A673 (cell line): Measurements from ENCODE around the gene RABL6. TPM values are rescaled to one million over a fixed set of nuclear protein-coding genes. Genes with fewer than 3 reads are reported as not detected.
A peak's percentile ranks its signal among the peaks of the same experiment; 100 is the strongest.

ENCODE experiments used
- BruUV-seq: library from RNA; stranded (reverse); fragments of 400-500 nt; replicated peaks from 2 replicates; lab custom pipeline; 2021; lab: Mats Ljungman, UMichigan
- CTCF ChIA-PET: fragments of 300-600 bp; sonication (Branson Sonifier 250); formaldehyde crosslinking; loops from one replicate; lab custom pipeline; 2022; ENCODE audit warnings: antibody characterized with exemption; lab: Charles Lee
- POLR2A ChIA-PET: fragments of 300-600 bp; sonication (Branson Sonifier 250); formaldehyde crosslinking; loops from one replicate; lab custom pipeline; 2022; ENCODE audit warnings: antibody characterized with exemption; ENCODE audit not compliant: low non-redundant PET; lab: Charles Lee
- DNase-seq: peaks from one replicate; pipeline ENCODE4 v3.0.0-alpha.2; 2015; ENCODE audit warnings: low spot score
- H3K27ac ChIP-seq: fragments of 200-600 bp; sonication (generic); 2 replicates; pipeline ENCODE4 v1.5.1; 2016; ENCODE audit warnings: mixed run types, low read depth, mild to moderate bottlenecking, mixed read lengths, antibody characterized with exemption, low read length; ENCODE audit not compliant: poor library complexity, severe bottlenecking
- H3K27me3 ChIP-seq: fragments of 200-600 bp; sonication (generic); replicated peaks from 2 replicates; pipeline ENCODE4 v1.6.1; 2017; ENCODE audit warnings: mixed run types, low read depth, mild to moderate bottlenecking, mixed read lengths, antibody characterized with exemption, low read length; ENCODE audit not compliant: insufficient read depth, poor library complexity
- H3K36me3 ChIP-seq: fragments of 200-600 bp; sonication (generic); 2 replicates; pipeline ENCODE4 v1.6.1; 2016; ENCODE audit warnings: mixed run types, mild to moderate bottlenecking, mixed read lengths, antibody characterized with exemption, low read length; ENCODE audit not compliant: insufficient read depth, poor library complexity, severe bottlenecking
- H3K4me1 ChIP-seq: fragments of 200-600 bp; sonication (generic); 2 replicates; pipeline ENCODE4 v1.6.1; 2017; ENCODE audit warnings: mixed run types, mild to moderate bottlenecking, mixed read lengths, antibody characterized with exemption, low read length; ENCODE audit not compliant: insufficient read depth, poor library complexity, severe bottlenecking
- H3K4me3 ChIP-seq: fragments of 200-600 bp; sonication (generic); 2 replicates; pipeline ENCODE4 v1.5.1; 2016; ENCODE audit warnings: low read depth, mixed run types, mild to moderate bottlenecking, mixed read lengths, low read length; ENCODE audit not compliant: poor library complexity, severe bottlenecking
- H3K9me3 ChIP-seq: fragments of 200-600 bp; sonication (generic); 2 replicates; pipeline ENCODE4 v1.6.1; 2016; ENCODE audit warnings: mixed run types, low read depth, mild to moderate bottlenecking, mixed read lengths, antibody characterized with exemption, low read length; ENCODE audit not compliant: poor library complexity, severe bottlenecking
- EZH2 ChIP-seq: fragments of 200-600 bp; sonication (generic); IDR thresholded peaks from 2 replicates; pipeline ENCODE4 v1.6.1; 2017; ENCODE audit warnings: borderline replicate concordance, low read depth, mild to moderate bottlenecking, mixed read lengths, antibody characterized with exemption, low read length; ENCODE audit not compliant: poor library complexity, severe bottlenecking
- intact Hi-C: fragments of 100-400 bp; cut with micrococcal nuclease; formaldehyde crosslinking; loops from one replicate; pipeline ENCODE4 v1.10.0; 2022; ENCODE audit not compliant: unreplicated experiment
- total RNA-seq: library from RNA; stranded (reverse); gene quantifications from 2 replicates; pipeline ENCODE4 v1.2.3, GENCODE V29; 2021
- TF ChIP-seq, protein P1 (sequence below): fragments of 300-800, 200-600 bp; sonication (generic); conservative IDR thresholded peaks from 2 replicates; pipeline ENCODE4 v1.5.1; 2017; ENCODE audit warnings: low read depth, mild to moderate bottlenecking, antibody characterized with exemption, low read length, moderate library complexity, mixed read lengths

RABL6 gene
- total RNA-seq, 1 experiment from 2014 or later: 210 TPM

DNA sequence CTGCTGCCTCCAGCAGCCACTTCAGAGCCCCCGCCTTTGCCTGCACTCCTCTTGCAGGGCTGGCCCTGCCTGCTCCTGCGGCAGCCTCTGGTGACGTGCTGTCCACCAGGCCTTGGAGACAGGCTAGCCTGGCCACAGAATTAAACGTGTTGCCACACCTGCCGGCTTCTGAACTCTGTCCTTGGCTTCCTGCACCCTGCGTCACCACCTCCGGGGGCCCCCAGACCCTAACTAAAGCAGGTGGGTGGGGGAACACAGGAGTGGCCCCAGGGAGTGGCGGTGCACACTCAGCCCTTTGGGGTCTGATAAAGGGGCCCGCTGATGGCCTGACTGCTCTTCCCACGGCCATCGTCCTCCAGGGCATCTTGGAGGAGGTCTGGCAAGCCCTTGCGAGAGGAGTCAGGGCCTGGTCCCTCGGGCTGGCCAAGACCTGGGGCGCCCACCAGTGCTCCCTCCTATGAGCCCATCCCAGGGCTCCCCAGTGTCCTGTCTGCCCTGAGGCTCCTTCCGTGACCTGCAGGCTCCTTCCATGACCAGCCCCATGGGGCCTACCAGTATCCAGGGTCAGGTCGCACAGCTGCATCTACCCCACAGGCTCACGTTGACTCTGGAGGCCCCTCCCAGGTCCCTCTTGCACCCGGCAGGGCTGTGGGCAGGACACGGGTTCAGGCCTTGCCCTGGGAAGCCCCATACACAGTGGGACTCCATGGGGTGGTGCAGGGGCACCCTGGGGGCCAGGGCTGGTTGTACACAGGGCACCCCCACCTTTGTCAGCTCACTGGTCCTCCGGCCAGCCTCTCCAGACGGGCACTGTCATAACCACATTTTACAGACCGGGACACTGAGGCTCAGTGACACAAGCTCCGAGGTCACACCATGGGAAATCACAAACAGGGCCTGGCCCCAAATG is 43.4 kb downstream of the RABL6 start:
- no peaks in the 10 kb centered on the region for H3K9me3 ChIP-seq
- no peak for TF ChIP-seq EZH2
- TF ChIP-seq, protein P1, sequence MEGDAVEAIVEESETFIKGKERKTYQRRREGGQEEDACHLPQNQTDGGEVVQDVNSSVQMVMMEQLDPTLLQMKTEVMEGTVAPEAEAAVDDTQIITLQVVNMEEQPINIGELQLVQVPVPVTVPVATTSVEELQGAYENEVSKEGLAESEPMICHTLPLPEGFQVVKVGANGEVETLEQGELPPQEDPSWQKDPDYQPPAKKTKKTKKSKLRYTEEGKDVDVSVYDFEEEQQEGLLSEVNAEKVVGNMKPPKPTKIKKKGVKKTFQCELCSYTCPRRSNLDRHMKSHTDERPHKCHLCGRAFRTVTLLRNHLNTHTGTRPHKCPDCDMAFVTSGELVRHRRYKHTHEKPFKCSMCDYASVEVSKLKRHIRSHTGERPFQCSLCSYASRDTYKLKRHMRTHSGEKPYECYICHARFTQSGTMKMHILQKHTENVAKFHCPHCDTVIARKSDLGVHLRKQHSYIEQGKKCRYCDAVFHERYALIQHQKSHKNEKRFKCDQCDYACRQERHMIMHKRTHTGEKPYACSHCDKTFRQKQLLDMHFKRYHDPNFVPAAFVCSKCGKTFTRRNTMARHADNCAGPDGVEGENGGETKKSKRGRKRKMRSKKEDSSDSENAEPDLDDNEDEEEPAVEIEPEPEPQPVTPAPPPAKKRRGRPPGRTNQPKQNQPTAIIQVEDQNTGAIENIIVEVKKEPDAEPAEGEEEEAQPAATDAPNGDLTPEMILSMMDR: no peak
- intact Hi-C loops: no loop called here
- H3K4me1 ChIP-seq: peaks cover 9% of the 10 kb centered on the region
- POLR2A ChIA-PET: no interaction called here
- H3K27me3 ChIP-seq: no peaks in the 10 kb centered on the region
- H3K4me3 ChIP-seq: peak overlapping the region; percentile 78
- DNase-seq: no peak
- no peaks in the 10 kb centered on the region for H3K36me3 ChIP-seq
- no peak overlapping the region for H3K27ac ChIP-seq
- no TSS peak for BruUV-seq
- CTCF ChIA-PET: no interaction called here

DNA sequence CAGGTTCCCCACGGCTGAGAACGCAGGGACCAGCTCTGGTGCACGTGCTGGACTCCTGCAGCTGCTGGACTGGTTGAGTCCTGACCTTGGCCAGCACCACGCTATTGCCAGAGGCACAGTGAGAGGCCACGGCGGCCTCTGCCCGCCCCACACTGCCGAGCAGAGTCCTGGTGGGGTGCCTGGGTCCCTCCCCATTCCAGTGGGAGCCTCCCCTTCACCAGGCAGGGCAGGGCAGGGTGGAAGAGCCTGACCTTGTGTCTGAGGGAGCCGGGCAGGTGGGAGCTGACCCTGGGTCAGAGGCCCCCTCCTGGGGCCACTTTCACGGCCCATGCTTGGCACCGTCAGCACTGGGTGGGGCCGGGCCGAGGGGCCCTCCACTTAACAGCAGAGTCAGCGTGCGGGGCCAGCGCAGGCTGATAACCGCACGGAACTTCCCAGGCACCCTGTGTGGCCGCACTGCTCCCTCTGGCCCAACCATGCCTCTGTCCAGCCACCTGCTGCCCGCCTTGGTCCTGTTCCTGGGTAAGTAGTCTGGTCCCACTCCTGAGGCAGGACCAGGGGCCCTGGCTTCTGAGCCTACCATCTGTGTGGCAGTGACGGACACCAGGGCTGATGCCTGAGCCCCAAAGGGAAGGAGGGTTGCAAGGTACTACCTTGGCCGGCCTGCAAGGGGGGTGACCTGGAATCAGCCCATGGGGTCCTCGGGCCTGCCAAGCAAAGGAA is 44.4 kb downstream of the RABL6 start, which contains the start of gene MAMDC4:
MAMDC4 (plus strand) TSS at position 406 of the 723 bp plus-strand sequence; CDS start at position 477, 71 bp downstream.
- no TSS peak for BruUV-seq
- intact Hi-C loops: no loop called here
- H3K36me3 ChIP-seq: no peaks in the 10 kb centered on the region

More for the DNA sequence above, 44.4 kb downstream of the RABL6 start, which contains the start of gene MAMDC4:
- ChIA-PET POLR2A (no interaction called here), CTCF (no interaction called here)
- TF ChIP-seq, protein P1: no peak
- no peak for TF ChIP-seq EZH2
- Histone ChIP-seq H3K4me1 (peaks cover 9% of the 10 kb centered on the region), H3K27me3 (no peaks in the 10 kb centered on the region), H3K27ac (no peak within 1 kb of the TSS), H3K4me3 (no peak within 1 kb of the TSS), H3K9me3 (no peaks in the 10 kb centered on the region)
- DNase-seq: no peak
